ENCODE results near the gene EFNA4.

The EFNA4 gene

GRCh38 chr1:155018617-155019348 is 44.8 kb upstream of the EFNA4 start:
- H3K79me2 ChIP-seq (ENCODE audit: control insufficient read depth, low read length): no peaks in the 10 kb centered on the region
- peaks cover 24% of the 10 kb centered on the region for H3K36me3 ChIP-seq (ENCODE audit: control insufficient read depth, low read length)
- TF ChIP-seq EZH2phosphoT487 (IDR thresholded peaks at IDR 0.05; ENCODE audit: borderline replicate concordance, low read length) (no peak), CTCF (IDR thresholded peaks at IDR 0.05; ENCODE audit: low read depth, low read length, poor library complexity, severe bottlenecking) (no peak)
- no peaks in the 10 kb centered on the region for H3K9me3 ChIP-seq (ENCODE audit: control insufficient read depth, insufficient read depth, low read length)
- no peak overlapping the region for H3K4me3 ChIP-seq (ENCODE audit: low read length)
- no peak overlapping the region for H3K4me2 ChIP-seq (ENCODE audit: low read length)
- no peak overlapping the region for H3K27ac ChIP-seq (ENCODE audit: low read depth, low read length)
- H3F3A ChIP-seq (ENCODE audit: control insufficient read depth, insufficient read depth): peaks cover 14% of the 10 kb centered on the region
- H4K20me1 ChIP-seq (ENCODE audit: control insufficient read depth, insufficient read depth, low read depth, low read length): no peaks in the 10 kb centered on the region
- H3K27me3 ChIP-seq (ENCODE audit: control insufficient read depth, low read length): peaks cover 7% of the 10 kb centered on the region
- H3K4me1 ChIP-seq (ENCODE audit: control insufficient read depth, low read length): peaks cover 51% of the 10 kb centered on the region
- no peaks in the 10 kb centered on the region for H3K9me2 ChIP-seq (replicated peaks; ENCODE audit: control insufficient read depth, low read length)

- TF ChIP-seq EZH2phosphoT487 (IDR thresholded peaks at IDR 0.05; ENCODE audit: borderline replicate concordance, low read length): no peak
- no peak for TF ChIP-seq CTCF (IDR thresholded peaks at IDR 0.05; ENCODE audit: low read depth, low read length, poor library complexity, severe bottlenecking)
- no peaks in the 10 kb centered on the region for H4K20me1 ChIP-seq (ENCODE audit: control insufficient read depth, insufficient read depth, low read depth, low read length)
- peaks cover 18% of the 10 kb centered on the region for H3K36me3 ChIP-seq (ENCODE audit: control insufficient read depth, low read length)
- no peaks in the 10 kb centered on the region for H3K9me3 ChIP-seq (ENCODE audit: control insufficient read depth, insufficient read depth, low read length)
- peaks cover 43% of the 10 kb centered on the region for H3K4me1 ChIP-seq (ENCODE audit: control insufficient read depth, low read length)
- no peak overlapping the region for H3K4me2 ChIP-seq (ENCODE audit: low read length)
- H3F3A ChIP-seq (ENCODE audit: control insufficient read depth, insufficient read depth): peaks cover 9% of the 10 kb centered on the region
- H3K4me3 ChIP-seq (ENCODE audit: low read length): no peak overlapping the region
- no peak overlapping the region for H3K27ac ChIP-seq (ENCODE audit: low read depth, low read length)
- no peaks in the 10 kb centered on the region for H3K9me2 ChIP-seq (replicated peaks; ENCODE audit: control insufficient read depth, low read length)
- H3K79me2 ChIP-seq (ENCODE audit: control insufficient read depth, low read length): no peaks in the 10 kb centered on the region
- peaks cover 12% of the 10 kb centered on the region for H3K27me3 ChIP-seq (ENCODE audit: control insufficient read depth, low read length)
These were observed 43.9 kb upstream of the EFNA4 start for GRCh38 chr1:155019377-155020245.

GRCh38 chr1:155022136-155022926 is 41.2 kb upstream of the EFNA4 start:
- H3K9me2 ChIP-seq (replicated peaks; ENCODE audit: control insufficient read depth, low read length): no peaks in the 10 kb centered on the region
- H3K9me3 ChIP-seq (ENCODE audit: control insufficient read depth, insufficient read depth, low read length): no peaks in the 10 kb centered on the region
- no peak overlapping the region for H3K4me3 ChIP-seq (ENCODE audit: low read length)
- H3K27me3 ChIP-seq (ENCODE audit: control insufficient read depth, low read length): peaks cover 13% of the 10 kb centered on the region
- H4K20me1 ChIP-seq (ENCODE audit: control insufficient read depth, insufficient read depth, low read depth, low read length): no peaks in the 10 kb centered on the region
- TF ChIP-seq EZH2phosphoT487 (IDR thresholded peaks at IDR 0.05; ENCODE audit: borderline replicate concordance, low read length) (no peak), CTCF (IDR thresholded peaks at IDR 0.05; ENCODE audit: low read depth, low read length, poor library complexity, severe bottlenecking) (no peak)
- no peak overlapping the region for H3K4me2 ChIP-seq (ENCODE audit: low read length)
- H3K27ac ChIP-seq (ENCODE audit: low read depth, low read length): no peak overlapping the region
- no peaks in the 10 kb centered on the region for H3F3A ChIP-seq (ENCODE audit: control insufficient read depth, insufficient read depth)
- H3K4me1 ChIP-seq (ENCODE audit: control insufficient read depth, low read length): peaks cover 15% of the 10 kb centered on the region
- no peaks in the 10 kb centered on the region for H3K79me2 ChIP-seq (ENCODE audit: control insufficient read depth, low read length)
- H3K36me3 ChIP-seq (ENCODE audit: control insufficient read depth, low read length): no peaks in the 10 kb centered on the region
